Neutrophil (primary cell): ENCODE measurements around the gene PTGIR.

ENCODE experiments used
- H3K27ac ChIP-seq: fragments of 200-600 bp; sonication (generic); 2 replicates; pipeline ENCODE4 v1.5.1; 2016; ENCODE audit warnings: mild to moderate bottlenecking, moderate library complexity
- H3K27me3 ChIP-seq: fragments of 200-600 bp; sonication (generic); 2 replicates; pipeline ENCODE4 v1.6.0; 2016; ENCODE audit warnings: mild to moderate bottlenecking
- H3K36me3 ChIP-seq: fragments of 200-600 bp; sonication (generic); 2 replicates; pipeline ENCODE4 v1.5.1; 2017
- H3K4me1 ChIP-seq, 2 experiments: fragments of 200-600 bp in 1 of 2; sonication (generic) in 1 of 2; 1 replicate in 1 of 2; 2 replicates in 1 of 2; pipeline versions ENCODE4 v1.5.1 to v1.6.1; 2013 to 2016; ENCODE audit warnings: low read depth in 1 of 2, low read length in 1 of 2, mild to moderate bottlenecking in 1 of 2, moderate library complexity in 1 of 2; ENCODE audit not compliant: control insufficient read depth in 1 of 2, insufficient read depth in 1 of 2
- H3K4me3 ChIP-seq, 2 experiments: fragments of 200-600 bp in 1 of 2; sonication (generic) in 1 of 2; 1 replicate in 1 of 2; 2 replicates in 1 of 2; pipeline ENCODE4 v1.5.1; 2013 to 2016; ENCODE audit warnings: low read depth in 1 of 2, low read length in 1 of 2, mild to moderate bottlenecking in 1 of 2, moderate library complexity in 1 of 2
- H3K9me3 ChIP-seq: fragments of 200-600 bp; sonication (generic); 2 replicates; pipeline ENCODE4 v1.5.1; 2016
- CTCF ChIP-seq: fragments of 200-600 bp; sonication (generic); IDR thresholded peaks from 2 replicates; pipeline ENCODE4 v1.5.1; 2016; ENCODE audit warnings: antibody characterized with exemption

Gene PTGIR

DNA sequence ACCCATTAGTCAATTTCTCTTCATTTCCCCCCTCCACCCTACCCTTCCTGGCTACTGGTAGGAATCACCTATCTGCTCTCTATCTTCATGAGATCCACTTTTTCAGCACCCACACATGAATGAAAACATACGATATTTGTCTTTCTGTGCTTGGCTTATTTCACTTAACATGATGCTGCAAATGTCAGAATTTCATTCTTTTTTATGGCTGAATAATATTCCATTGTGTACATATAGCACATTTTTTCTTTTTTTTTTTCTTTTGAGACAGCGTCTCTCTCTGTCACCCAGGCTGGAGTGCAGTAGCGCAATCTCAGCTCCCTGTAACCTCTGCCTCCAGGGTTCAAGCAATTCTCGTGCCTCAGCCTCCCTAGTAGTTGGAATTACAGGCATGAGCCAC, 33.6 kb downstream of the PTGIR start:
- Histone ChIP-seq H3K27me3 (no peaks in the 10 kb centered on the region), H3K36me3 (no peaks in the 10 kb centered on the region), H3K9me3 (no peaks in the 10 kb centered on the region), H3K4me1 (no peaks in the 10 kb centered on the region), H3K27ac (no peak overlapping the region), H3K4me3 (no peak overlapping the region)
- no peak for TF ChIP-seq CTCF

GRCh38 chr19:46587861-46588260, 37.0 kb downstream of the PTGIR start:
- H3K4me1 ChIP-seq: no peaks in the 10 kb centered on the region
- no peaks in the 10 kb centered on the region for H3K36me3 ChIP-seq
- H3K27me3 ChIP-seq: no peaks in the 10 kb centered on the region
- no peak overlapping the region for H3K27ac ChIP-seq
- no peak overlapping the region for H3K4me3 ChIP-seq
- no peak for TF ChIP-seq CTCF
- no peaks in the 10 kb centered on the region for H3K9me3 ChIP-seq

- TF ChIP-seq CTCF: no peak
- Histone ChIP-seq H3K9me3 (no peaks in the 10 kb centered on the region), H3K27ac (no peak overlapping the region), H3K27me3 (no peaks in the 10 kb centered on the region), H3K4me3 (no peak overlapping the region), H3K4me1 (no peaks in the 10 kb centered on the region), H3K36me3 (no peaks in the 10 kb centered on the region)
These were observed 38.6 kb downstream of the PTGIR start for GRCh38 chr19:46586294-46586693.

GRCh38 chr19:46585539-46585938, 39.4 kb downstream of the PTGIR start:
- H3K27me3 ChIP-seq: no peaks in the 10 kb centered on the region
- no peaks in the 10 kb centered on the region for H3K9me3 ChIP-seq

GRCh38 chr19:46580247-46580646, 44.6 kb downstream of the PTGIR start:
- Histone ChIP-seq H3K36me3 (no peaks in the 10 kb centered on the region), H3K4me3 (no peak overlapping the region), H3K27me3 (no peaks in the 10 kb centered on the region), H3K9me3 (no peaks in the 10 kb centered on the region), H3K4me1 (peaks cover 0 to 5% of the 10 kb centered on the region in 2 experiments), H3K27ac (no peak overlapping the region)
- TF ChIP-seq CTCF: no peak

More at GRCh38 chr19:46585539-46585938, 39.4 kb downstream of the PTGIR start:
- Histone ChIP-seq H3K27ac (no peak overlapping the region), H3K36me3 (no peaks in the 10 kb centered on the region), H3K4me1 (no peaks in the 10 kb centered on the region), H3K4me3 (no peak overlapping the region)
- TF ChIP-seq CTCF: no peak

- peak; percentile 16 for TF ChIP-seq CTCF
- Histone ChIP-seq H3K9me3 (no peaks in the 10 kb centered on the region), H3K4me1 (peaks cover 0 to 5% of the 10 kb centered on the region in 2 experiments), H3K4me3 (no peak overlapping the region), H3K27me3 (no peaks in the 10 kb centered on the region), H3K27ac (no peak overlapping the region), H3K36me3 (no peaks in the 10 kb centered on the region)
These were observed 45.5 kb downstream of the PTGIR start for GRCh38 chr19:46579361-46579879.
